ENCODE data around the gene TRAF1.

DNA sequence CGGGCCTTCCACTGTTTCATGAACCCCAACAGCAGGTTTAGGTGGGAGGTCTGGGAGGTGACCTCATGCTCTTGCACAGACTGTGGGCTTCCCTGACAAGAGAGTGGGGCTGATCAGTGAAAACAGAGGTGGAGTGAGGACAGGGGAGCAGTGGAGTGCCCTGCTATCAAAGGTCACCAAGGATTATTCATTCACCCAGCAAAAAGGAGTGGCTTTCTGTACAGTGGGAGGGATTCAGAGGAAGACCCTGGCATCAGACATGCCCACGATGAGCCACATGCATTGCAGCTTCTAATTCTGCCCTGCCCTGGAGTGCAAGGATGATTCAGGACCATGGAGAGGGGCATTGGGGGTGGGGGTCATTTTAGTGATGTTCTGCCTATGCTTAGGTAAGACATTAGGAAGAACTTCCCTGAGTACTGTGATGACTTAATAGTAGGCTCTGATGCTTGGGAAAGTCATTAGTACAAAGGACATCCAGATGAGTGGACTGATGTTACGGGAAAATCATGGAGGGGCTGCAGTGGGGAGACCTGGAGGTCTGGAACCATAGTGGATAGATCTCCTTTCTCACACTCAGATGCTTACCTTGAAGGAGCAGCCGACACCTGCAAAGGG is 12.8 kb downstream of the TRAF1 start:
- TF ChIP-seq EZH2 (IDR thresholded peaks at IDR 0.05) = no peak
- TF ChIP-seq, protein P1, sequence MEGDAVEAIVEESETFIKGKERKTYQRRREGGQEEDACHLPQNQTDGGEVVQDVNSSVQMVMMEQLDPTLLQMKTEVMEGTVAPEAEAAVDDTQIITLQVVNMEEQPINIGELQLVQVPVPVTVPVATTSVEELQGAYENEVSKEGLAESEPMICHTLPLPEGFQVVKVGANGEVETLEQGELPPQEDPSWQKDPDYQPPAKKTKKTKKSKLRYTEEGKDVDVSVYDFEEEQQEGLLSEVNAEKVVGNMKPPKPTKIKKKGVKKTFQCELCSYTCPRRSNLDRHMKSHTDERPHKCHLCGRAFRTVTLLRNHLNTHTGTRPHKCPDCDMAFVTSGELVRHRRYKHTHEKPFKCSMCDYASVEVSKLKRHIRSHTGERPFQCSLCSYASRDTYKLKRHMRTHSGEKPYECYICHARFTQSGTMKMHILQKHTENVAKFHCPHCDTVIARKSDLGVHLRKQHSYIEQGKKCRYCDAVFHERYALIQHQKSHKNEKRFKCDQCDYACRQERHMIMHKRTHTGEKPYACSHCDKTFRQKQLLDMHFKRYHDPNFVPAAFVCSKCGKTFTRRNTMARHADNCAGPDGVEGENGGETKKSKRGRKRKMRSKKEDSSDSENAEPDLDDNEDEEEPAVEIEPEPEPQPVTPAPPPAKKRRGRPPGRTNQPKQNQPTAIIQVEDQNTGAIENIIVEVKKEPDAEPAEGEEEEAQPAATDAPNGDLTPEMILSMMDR (IDR thresholded peaks at IDR 0.05 in 2 of 3, conservative IDR thresholded peaks at IDR 0.05 in 1 of 3; ENCODE audit: borderline replicate concordance in 1 of 3, insufficient read depth in 1 of 3, low read depth in 2 of 3, low read length in 2 of 3) = no peak
- no peak for TF ChIP-seq RAD21 (IDR thresholded peaks at IDR 0.05; ENCODE audit: low read depth)
- TF ChIP-seq, protein P2, sequence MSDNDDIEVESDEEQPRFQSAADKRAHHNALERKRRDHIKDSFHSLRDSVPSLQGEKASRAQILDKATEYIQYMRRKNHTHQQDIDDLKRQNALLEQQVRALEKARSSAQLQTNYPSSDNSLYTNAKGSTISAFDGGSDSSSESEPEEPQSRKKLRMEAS (IDR thresholded peaks at IDR 0.05) = no peak
- no peak for TF ChIP-seq POLR2A (IDR thresholded peaks at IDR 0.05; ENCODE audit: borderline replicate concordance, extremely low read depth, insufficient read depth, insufficient read length)
- TF ChIP-seq, protein P3, sequence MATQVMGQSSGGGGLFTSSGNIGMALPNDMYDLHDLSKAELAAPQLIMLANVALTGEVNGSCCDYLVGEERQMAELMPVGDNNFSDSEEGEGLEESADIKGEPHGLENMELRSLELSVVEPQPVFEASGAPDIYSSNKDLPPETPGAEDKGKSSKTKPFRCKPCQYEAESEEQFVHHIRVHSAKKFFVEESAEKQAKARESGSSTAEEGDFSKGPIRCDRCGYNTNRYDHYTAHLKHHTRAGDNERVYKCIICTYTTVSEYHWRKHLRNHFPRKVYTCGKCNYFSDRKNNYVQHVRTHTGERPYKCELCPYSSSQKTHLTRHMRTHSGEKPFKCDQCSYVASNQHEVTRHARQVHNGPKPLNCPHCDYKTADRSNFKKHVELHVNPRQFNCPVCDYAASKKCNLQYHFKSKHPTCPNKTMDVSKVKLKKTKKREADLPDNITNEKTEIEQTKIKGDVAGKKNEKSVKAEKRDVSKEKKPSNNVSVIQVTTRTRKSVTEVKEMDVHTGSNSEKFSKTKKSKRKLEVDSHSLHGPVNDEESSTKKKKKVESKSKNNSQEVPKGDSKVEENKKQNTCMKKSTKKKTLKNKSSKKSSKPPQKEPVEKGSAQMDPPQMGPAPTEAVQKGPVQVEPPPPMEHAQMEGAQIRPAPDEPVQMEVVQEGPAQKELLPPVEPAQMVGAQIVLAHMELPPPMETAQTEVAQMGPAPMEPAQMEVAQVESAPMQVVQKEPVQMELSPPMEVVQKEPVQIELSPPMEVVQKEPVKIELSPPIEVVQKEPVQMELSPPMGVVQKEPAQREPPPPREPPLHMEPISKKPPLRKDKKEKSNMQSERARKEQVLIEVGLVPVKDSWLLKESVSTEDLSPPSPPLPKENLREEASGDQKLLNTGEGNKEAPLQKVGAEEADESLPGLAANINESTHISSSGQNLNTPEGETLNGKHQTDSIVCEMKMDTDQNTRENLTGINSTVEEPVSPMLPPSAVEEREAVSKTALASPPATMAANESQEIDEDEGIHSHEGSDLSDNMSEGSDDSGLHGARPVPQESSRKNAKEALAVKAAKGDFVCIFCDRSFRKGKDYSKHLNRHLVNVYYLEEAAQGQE (IDR thresholded peaks at IDR 0.05; ENCODE audit: low read depth) = peak; percentile 77
